HL-60 (cell line): ENCODE measurements around the gene STON2.
A peak's percentile ranks its signal among the peaks of the same experiment; 100 is the strongest.

Experiments
- DNase-seq, 2 experiments: peaks; one replicate each; pipeline ENCODE4 v3.0.0-alpha.2; 2010 to 2020; ENCODE audit warnings: low read depth in 1 of 2, low spot score in 1 of 2
- H3K27ac ChIP-seq: fragments of 250-450 bp; sonication (Bioruptor Pico); replicated peaks from 2 replicates; pipeline ENCODE4 v1.5.1; 2020; ENCODE audit warnings: mild to moderate bottlenecking, moderate library complexity
- H3K27me3 ChIP-seq: fragments of 250-450 bp; sonication (Bioruptor Pico); 2 replicates; pipeline ENCODE4 v1.5.1; 2021; ENCODE audit warnings: mild to moderate bottlenecking, moderate library complexity; ENCODE audit not compliant: insufficient read depth, poor library complexity, severe bottlenecking
- H3K4me3 ChIP-seq: replicated peaks from 2 replicates; pipeline ENCODE4 v1.5.1; 2011; ENCODE audit warnings: mild to moderate bottlenecking, control low read depth, low read length; ENCODE audit not compliant: insufficient read depth
- GABPA ChIP-seq: IDR thresholded peaks from 2 replicates; pipeline ENCODE4 v1.6.1; 2012; ENCODE audit warnings: low read depth
- POLR2AphosphoS5 ChIP-seq: IDR thresholded peaks from 2 replicates; pipeline ENCODE4 v1.6.1; 2012; ENCODE audit warnings: low read depth
- SPI1 ChIP-seq: IDR thresholded peaks from 2 replicates; pipeline ENCODE4 v1.6.1; 2012; ENCODE audit warnings: low read depth, mild to moderate bottlenecking, borderline replicate concordance
- TF ChIP-seq, protein P1 (sequence below): IDR thresholded peaks from one replicate; pipeline ENCODE4 v1.5.1; 2011; ENCODE audit warnings: low read length, control low read depth, inconsistent platforms; ENCODE audit not compliant: insufficient read depth
- TF ChIP-seq, protein P2 (sequence below): IDR thresholded peaks from 2 replicates; pipeline ENCODE4 v1.6.1; 2012; ENCODE audit warnings: low read depth; ENCODE audit not compliant: insufficient replicate concordance

Gene STON2

DNA sequence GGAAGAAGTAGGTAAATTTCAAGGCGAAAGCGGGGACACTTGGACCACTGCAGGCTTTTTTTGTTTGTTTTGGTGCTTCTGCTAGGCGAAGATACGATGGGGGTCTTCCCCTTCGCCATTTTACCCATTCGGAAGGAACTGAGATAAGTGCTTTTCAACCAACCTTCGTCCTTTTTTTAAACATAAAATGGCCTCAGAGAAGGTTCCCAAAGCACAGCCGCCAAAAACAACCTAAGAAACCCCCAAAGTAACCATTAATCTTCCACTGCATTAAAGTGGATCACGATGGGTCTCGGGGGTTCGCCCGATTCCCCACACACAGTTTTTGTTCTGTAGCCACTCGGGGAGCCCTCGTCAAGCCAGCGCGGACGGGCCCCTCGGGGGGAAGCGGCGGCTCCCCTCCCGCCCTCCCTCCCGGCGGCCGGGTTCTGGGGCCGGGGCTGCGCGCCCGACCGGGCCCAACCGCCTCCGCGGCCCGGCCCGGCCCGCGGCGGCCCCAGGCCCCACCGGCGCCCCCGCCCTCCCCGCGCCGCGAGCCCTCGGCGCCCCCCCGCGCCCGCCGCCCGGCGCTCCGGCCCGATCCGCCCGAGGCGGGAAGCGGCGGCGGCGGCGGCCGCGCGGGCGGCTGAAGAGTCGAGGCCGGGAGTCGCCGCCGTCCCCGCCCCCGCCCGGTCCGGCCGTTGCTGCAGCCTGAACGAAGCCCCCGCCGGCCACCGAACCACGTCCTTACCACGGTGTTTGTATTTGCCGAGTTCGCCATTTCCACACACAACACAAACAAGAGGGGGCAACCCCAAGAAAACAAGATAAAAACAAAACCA is 180.2 kb downstream of the STON2 start:
- peak in 1 of 2 experiments; percentile 2 for DNase-seq
- no peaks in the 10 kb centered on the region for H3K27me3 ChIP-seq
- H3K4me3 ChIP-seq = peak overlapping the region; percentile 47
- peak overlapping the region; percentile 97 for H3K27ac ChIP-seq
- TF ChIP-seq SPI1 (no peak), GABPA (no peak), POLR2AphosphoS5 (no peak)
- TF ChIP-seq, protein P1, sequence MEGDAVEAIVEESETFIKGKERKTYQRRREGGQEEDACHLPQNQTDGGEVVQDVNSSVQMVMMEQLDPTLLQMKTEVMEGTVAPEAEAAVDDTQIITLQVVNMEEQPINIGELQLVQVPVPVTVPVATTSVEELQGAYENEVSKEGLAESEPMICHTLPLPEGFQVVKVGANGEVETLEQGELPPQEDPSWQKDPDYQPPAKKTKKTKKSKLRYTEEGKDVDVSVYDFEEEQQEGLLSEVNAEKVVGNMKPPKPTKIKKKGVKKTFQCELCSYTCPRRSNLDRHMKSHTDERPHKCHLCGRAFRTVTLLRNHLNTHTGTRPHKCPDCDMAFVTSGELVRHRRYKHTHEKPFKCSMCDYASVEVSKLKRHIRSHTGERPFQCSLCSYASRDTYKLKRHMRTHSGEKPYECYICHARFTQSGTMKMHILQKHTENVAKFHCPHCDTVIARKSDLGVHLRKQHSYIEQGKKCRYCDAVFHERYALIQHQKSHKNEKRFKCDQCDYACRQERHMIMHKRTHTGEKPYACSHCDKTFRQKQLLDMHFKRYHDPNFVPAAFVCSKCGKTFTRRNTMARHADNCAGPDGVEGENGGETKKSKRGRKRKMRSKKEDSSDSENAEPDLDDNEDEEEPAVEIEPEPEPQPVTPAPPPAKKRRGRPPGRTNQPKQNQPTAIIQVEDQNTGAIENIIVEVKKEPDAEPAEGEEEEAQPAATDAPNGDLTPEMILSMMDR = no peak
- TF ChIP-seq, protein P2, sequence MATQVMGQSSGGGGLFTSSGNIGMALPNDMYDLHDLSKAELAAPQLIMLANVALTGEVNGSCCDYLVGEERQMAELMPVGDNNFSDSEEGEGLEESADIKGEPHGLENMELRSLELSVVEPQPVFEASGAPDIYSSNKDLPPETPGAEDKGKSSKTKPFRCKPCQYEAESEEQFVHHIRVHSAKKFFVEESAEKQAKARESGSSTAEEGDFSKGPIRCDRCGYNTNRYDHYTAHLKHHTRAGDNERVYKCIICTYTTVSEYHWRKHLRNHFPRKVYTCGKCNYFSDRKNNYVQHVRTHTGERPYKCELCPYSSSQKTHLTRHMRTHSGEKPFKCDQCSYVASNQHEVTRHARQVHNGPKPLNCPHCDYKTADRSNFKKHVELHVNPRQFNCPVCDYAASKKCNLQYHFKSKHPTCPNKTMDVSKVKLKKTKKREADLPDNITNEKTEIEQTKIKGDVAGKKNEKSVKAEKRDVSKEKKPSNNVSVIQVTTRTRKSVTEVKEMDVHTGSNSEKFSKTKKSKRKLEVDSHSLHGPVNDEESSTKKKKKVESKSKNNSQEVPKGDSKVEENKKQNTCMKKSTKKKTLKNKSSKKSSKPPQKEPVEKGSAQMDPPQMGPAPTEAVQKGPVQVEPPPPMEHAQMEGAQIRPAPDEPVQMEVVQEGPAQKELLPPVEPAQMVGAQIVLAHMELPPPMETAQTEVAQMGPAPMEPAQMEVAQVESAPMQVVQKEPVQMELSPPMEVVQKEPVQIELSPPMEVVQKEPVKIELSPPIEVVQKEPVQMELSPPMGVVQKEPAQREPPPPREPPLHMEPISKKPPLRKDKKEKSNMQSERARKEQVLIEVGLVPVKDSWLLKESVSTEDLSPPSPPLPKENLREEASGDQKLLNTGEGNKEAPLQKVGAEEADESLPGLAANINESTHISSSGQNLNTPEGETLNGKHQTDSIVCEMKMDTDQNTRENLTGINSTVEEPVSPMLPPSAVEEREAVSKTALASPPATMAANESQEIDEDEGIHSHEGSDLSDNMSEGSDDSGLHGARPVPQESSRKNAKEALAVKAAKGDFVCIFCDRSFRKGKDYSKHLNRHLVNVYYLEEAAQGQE = no peak

DNA sequence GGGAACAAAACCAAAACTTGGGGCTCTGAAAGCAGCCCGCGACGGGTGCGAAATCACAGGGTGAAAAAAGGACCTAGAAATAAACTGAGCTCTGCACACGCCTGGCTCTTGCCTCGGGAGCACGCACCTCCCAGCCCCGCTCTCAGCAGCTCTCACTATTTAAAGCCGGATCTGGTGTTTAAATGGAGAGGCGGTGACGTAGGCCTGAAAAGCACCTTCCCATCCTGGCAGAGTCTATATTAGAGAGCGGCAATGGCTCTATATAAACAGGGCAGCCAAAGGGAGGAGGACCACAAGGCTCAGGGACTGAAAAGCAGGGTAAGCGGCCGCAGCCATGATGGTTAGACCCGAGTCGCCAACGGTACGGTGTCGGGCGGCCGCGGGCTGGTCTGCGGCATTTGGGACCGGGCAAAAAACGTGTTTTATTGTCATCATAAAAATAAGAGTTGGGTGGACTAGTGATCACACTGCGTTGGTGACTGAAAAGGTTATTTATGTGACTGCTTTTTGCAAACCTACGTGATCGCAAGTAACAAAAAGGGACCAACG is 180.8 kb downstream of the STON2 start:
- TF ChIP-seq GABPA (no peak), SPI1 (no peak), POLR2AphosphoS5 (peak; percentile 92)
- TF ChIP-seq, protein P2 = peak; percentile 52
- TF ChIP-seq, protein P1 = no peak
- no peaks in the 10 kb centered on the region for H3K27me3 ChIP-seq

DNA sequence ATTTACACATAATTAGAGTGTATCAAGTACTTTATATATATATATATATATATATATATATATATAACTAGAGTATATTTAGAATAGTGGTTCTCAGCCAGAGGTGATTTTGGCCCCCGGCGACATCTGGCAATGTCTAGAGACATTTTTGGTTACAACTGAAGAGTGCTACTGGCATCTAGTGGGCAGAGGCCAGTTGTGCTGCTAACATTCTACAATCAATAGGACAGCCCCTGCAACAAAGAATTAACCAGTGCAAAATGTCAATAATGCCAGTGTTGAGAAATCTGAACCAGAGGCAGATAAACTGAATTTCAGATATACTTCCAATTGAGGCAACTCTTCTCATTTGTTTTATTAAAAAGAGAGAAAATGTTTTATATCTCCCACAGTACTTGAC is 188.3 kb downstream of the STON2 start:
- TF ChIP-seq, protein P2 = no peak
- TF ChIP-seq POLR2AphosphoS5 = no peak
- no peak for TF ChIP-seq GABPA
- TF ChIP-seq SPI1 = no peak
- TF ChIP-seq, protein P1 = no peak
- Histone ChIP-seq H3K4me3 (no peak overlapping the region), H3K27me3 (no peaks in the 10 kb centered on the region), H3K27ac (no peak overlapping the region)
- peak in 1 of 2 experiments; percentile 11 for DNase-seq

More for the DNA sequence above, 180.8 kb downstream of the STON2 start:
- DNase-seq = peak in 1 of 2 experiments; percentile 86
- peak overlapping the region; percentile 93 for H3K27ac ChIP-seq
- H3K4me3 ChIP-seq = peak overlapping the region; percentile 46
